Gastrocnemius medialis (tissue), 4 donors: ENCODE measurements around the gene PCK2.

Source experiments
- POLR2A ChIP-seq, 2 donors: fragments of 450-650 bp; IDR thresholded peaks; one replicate each; pipeline ENCODE4 v1.6.1; 2017; ENCODE audit warnings: antibody characterized with exemption in 2 of 2, mild to moderate bottlenecking in 2 of 2, moderate library complexity in 2 of 2
- TF ChIP-seq, protein P1 (sequence below), 5 experiments: fragments of 450-650 bp in 3 of 5; fragments of 200-600 bp in 2 of 5; sonication (generic) in 2 of 5; IDR thresholded peaks in 4 of 5; conservative IDR thresholded peaks in 1 of 5; 1 replicate in 4 of 5; 2 replicates in 1 of 5; pipeline ENCODE4 v1.5.1; 2016 to 2019; ENCODE audit warnings: antibody characterized with exemption in 5 of 5, mild to moderate bottlenecking in 3 of 5, moderate library complexity in 3 of 5

- TF ChIP-seq, protein P1, sequence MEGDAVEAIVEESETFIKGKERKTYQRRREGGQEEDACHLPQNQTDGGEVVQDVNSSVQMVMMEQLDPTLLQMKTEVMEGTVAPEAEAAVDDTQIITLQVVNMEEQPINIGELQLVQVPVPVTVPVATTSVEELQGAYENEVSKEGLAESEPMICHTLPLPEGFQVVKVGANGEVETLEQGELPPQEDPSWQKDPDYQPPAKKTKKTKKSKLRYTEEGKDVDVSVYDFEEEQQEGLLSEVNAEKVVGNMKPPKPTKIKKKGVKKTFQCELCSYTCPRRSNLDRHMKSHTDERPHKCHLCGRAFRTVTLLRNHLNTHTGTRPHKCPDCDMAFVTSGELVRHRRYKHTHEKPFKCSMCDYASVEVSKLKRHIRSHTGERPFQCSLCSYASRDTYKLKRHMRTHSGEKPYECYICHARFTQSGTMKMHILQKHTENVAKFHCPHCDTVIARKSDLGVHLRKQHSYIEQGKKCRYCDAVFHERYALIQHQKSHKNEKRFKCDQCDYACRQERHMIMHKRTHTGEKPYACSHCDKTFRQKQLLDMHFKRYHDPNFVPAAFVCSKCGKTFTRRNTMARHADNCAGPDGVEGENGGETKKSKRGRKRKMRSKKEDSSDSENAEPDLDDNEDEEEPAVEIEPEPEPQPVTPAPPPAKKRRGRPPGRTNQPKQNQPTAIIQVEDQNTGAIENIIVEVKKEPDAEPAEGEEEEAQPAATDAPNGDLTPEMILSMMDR (IDR thresholded peaks at IDR 0.05 in 4 of 5, conservative IDR thresholded peaks at IDR 0.05 in 1 of 5) = no peak
- TF ChIP-seq POLR2A (IDR thresholded peaks at IDR 0.05) = no peak
Observed at GRCh38 chr14:24103451-24103850, 9.3 kb downstream of the PCK2 start.
